Prostate gland (tissue), 2 donors: ENCODE data around the gene S100A1.

ENCODE experiments used
- POLR2A ChIP-seq: fragments of 450-650 bp; IDR thresholded peaks from one replicate; pipeline ENCODE4 v1.6.1; 2016; ENCODE audit warnings: antibody characterized with exemption, mild to moderate bottlenecking
- POLR2AphosphoS5 ChIP-seq: sonication (generic); formaldehyde crosslinking; IDR thresholded peaks from one replicate; pipeline ENCODE4 v1.6.1; 2017; ENCODE audit warnings: antibody characterized with exemption
- TF ChIP-seq, protein P1 (sequence below), 4 experiments: fragments of 200-600 bp in 2 of 4; fragments of 450-650 bp in 2 of 4; sonication (generic) in 2 of 4; IDR thresholded peaks; 1 replicate in 3 of 4; 2 replicates in 1 of 4; pipeline ENCODE4 v1.5.1; 2016 to 2019; ENCODE audit warnings: antibody characterized with exemption in 4 of 4, mild to moderate bottlenecking in 2 of 4, moderate library complexity in 2 of 4

DNA sequence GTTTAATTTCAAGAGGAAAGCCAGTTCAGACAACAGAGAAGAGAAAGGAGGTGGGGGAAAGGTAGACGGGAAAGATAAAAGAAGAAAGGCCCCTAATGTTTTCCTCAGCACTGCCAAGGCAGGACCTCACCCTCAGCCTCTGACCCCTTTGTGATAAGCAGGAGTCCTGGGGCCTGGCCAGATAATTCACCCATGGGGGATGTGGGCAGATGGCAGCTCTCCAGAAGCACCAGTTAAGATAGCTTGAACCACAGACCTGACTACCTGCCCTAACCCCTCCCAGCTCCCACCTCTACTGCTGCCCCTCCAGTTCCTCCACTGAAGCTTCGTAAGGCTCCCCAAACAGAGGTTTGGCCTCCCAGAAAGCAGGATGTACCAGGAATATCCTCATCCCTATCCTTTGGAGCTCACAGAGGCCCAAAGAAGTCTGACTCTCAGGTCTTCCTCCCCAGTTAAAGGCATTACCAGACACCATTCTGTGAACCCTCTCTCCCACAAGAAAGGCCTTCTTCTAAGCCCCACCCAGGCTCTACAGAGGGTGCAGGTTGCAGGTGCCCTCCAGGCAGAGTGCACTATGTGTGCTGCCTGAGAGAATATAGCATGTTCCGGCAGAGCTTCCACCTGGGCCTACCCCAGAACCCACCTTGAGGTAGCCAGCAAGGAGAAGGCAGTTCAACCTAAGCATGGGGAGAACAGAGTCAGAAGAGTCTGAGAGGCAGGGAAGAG lies 21.1 kb downstream of the S100A1 start:
- TF ChIP-seq POLR2A (no peak), POLR2AphosphoS5 (no peak)
- TF ChIP-seq, protein P1, sequence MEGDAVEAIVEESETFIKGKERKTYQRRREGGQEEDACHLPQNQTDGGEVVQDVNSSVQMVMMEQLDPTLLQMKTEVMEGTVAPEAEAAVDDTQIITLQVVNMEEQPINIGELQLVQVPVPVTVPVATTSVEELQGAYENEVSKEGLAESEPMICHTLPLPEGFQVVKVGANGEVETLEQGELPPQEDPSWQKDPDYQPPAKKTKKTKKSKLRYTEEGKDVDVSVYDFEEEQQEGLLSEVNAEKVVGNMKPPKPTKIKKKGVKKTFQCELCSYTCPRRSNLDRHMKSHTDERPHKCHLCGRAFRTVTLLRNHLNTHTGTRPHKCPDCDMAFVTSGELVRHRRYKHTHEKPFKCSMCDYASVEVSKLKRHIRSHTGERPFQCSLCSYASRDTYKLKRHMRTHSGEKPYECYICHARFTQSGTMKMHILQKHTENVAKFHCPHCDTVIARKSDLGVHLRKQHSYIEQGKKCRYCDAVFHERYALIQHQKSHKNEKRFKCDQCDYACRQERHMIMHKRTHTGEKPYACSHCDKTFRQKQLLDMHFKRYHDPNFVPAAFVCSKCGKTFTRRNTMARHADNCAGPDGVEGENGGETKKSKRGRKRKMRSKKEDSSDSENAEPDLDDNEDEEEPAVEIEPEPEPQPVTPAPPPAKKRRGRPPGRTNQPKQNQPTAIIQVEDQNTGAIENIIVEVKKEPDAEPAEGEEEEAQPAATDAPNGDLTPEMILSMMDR (IDR thresholded peaks at IDR 0.05) = no peak
